RWPE1 (cell line): ENCODE data around the gene CHKA.

ENCODE experiments used
- CTCF ChIA-PET: fragments of 350-600 bp; sonication (Branson Sonifier 250); formaldehyde crosslinking; extraction: SDS; loops from one replicate; lab custom pipeline; 2021; lab: Yijun Ruan, JAX
- POLR2A ChIA-PET: fragments of 400-600 bp; formaldehyde crosslinking; extraction: SDS; loops from one replicate; lab custom pipeline; 2020; ENCODE audit warnings: antibody characterized with exemption; ENCODE audit not compliant: low non-redundant PET; lab: Yijun Ruan, JAX
- DNase-seq: peaks from one replicate; pipeline ENCODE4 v3.0.0; 2012; ENCODE audit warnings: low spot score
- H3K27ac ChIP-seq: fragments of 450-650 bp; 2 replicates; pipeline ENCODE4 v1.5.1; 2017
- CTCF ChIP-seq: fragments of 450-650 bp; conservative IDR thresholded peaks from 2 replicates; pipeline ENCODE4 v1.5.1; 2017; ENCODE audit warnings: low read depth, mild to moderate bottlenecking

CHKA gene

GRCh38 chr11:68011051-68011943 lies 109.9 kb downstream of the CHKA start:
- no peak for DNase-seq
- TF ChIP-seq CTCF, result no peak
- CTCF ChIA-PET, result interaction anchor here (0.6 kb wide), 1 partner anchor 17 kb away, joined by 3 read pairs; no protein-coding TSS in a partner anchor
- POLR2A ChIA-PET, result no interaction called here
- peak overlapping the region; percentile 99 for H3K27ac ChIP-seq

GRCh38 chr11:68010090-68011041 lies 110.8 kb downstream of the CHKA start, which contains the start of gene ALDH3B1:
ALDH3B1 (plus strand) TSS chr11:68010327; CDS start chr11:68015298, 4,971 bp downstream.
- peak; percentile 70 for DNase-seq
- ChIA-PET CTCF (interaction anchor here (0.6 to 1.2 kb wide), 3 partner anchors 10 to 32 kb away, joined by 3 to 4 read pairs (median 4); no protein-coding TSS in a partner anchor), POLR2A (interaction anchor here (0.5 kb wide), 1 partner anchor 381 kb away, joined by 3 read pairs; no protein-coding TSS in a partner anchor)
- no peak for TF ChIP-seq CTCF
- peak within 1 kb of the TSS; percentile 99 for H3K27ac ChIP-seq

- ChIA-PET POLR2A (no interaction called here), CTCF (interaction anchor here (0.6 to 1.2 kb wide), 3 partner anchors 11 to 33 kb away, joined by 4 to 15 read pairs (median 4); no protein-coding TSS in a partner anchor)
- DNase-seq, result no peak
- peak; percentile 56 for TF ChIP-seq CTCF
- peak overlapping the region; percentile 99 for H3K27ac ChIP-seq
These were observed 111.6 kb downstream of the CHKA start for GRCh38 chr11:68009391-68010089.

GRCh38 chr11:68008381-68009337 lies 112.5 kb downstream of the CHKA start:
- TF ChIP-seq CTCF, result no peak
- ChIA-PET POLR2A (no interaction called here), CTCF (interaction anchor here (0.7 kb wide), 2 partner anchors 16 to 198 kb away, joined by 4 to 15 read pairs; no protein-coding TSS in a partner anchor)
- DNase-seq, result no peak
- H3K27ac ChIP-seq, result peak overlapping the region; percentile 99

- no peak for TF ChIP-seq CTCF
- peak overlapping the region; percentile 99 for H3K27ac ChIP-seq
- ChIA-PET POLR2A (no interaction called here), CTCF (no interaction called here)
- DNase-seq, result no peak
These were observed 113.4 kb downstream of the CHKA start for GRCh38 chr11:68007498-68008380.
